A673 (cell line): ENCODE data around the gene COX6A2.

Source experiments
- CTCF ChIP-seq: fragments of 300-800, 200-600 bp; sonication (generic); conservative IDR thresholded peaks from 2 replicates; pipeline ENCODE4 v1.5.1; 2017; ENCODE audit warnings: low read depth, mild to moderate bottlenecking, antibody characterized with exemption, low read length, moderate library complexity, mixed read lengths
- EZH2 ChIP-seq: fragments of 200-600 bp; sonication (generic); IDR thresholded peaks from 2 replicates; pipeline ENCODE4 v1.6.1; 2017; ENCODE audit warnings: borderline replicate concordance, low read depth, mild to moderate bottlenecking, mixed read lengths, antibody characterized with exemption, low read length; ENCODE audit not compliant: poor library complexity, severe bottlenecking

- no peak for TF ChIP-seq CTCF
- no peak for TF ChIP-seq EZH2
Observed at GRCh38 chr16:31409433-31409832, 18.7 kb downstream of the COX6A2 start.
